Fibroblast of lung (primary cell): ENCODE results near the gene DISP2. TPM values are rescaled to one million over a fixed set of nuclear protein-coding genes. Genes with fewer than 3 reads are reported as not detected.

Source experiments
- DNase-seq, 2 donors: peaks; one replicate each; pipeline versions ENCODE4 v3.0.0 to v3.0.0-alpha.2; 2010; ENCODE audit warnings: low read depth in 2 of 2
- H2AFZ ChIP-seq: 2 replicates; pipeline ENCODE4 v1.5.1; 2012; ENCODE audit warnings: low read length, control low read depth, inconsistent platforms
- H3K27ac ChIP-seq: 2 replicates; pipeline ENCODE4 v1.5.1; 2011; ENCODE audit warnings: low read length, control low read depth; ENCODE audit not compliant: insufficient read depth
- H3K27me3 ChIP-seq: 2 replicates; pipeline ENCODE4 v1.5.1; 2011; ENCODE audit warnings: mild to moderate bottlenecking, low read length; ENCODE audit not compliant: control insufficient read depth, insufficient read depth
- H3K36me3 ChIP-seq: 2 replicates; pipeline ENCODE4 v1.5.1; 2011; ENCODE audit warnings: low read length; ENCODE audit not compliant: control insufficient read depth, insufficient read depth
- H3K4me1 ChIP-seq: 2 replicates; pipeline ENCODE4 v1.5.1; 2011; ENCODE audit warnings: low read length; ENCODE audit not compliant: control insufficient read depth, insufficient read depth; ENCODE audit errors: extremely low read depth
- H3K4me2 ChIP-seq: 2 replicates; pipeline ENCODE4 v1.5.1; 2011; ENCODE audit warnings: low read length, control low read depth; ENCODE audit not compliant: insufficient read depth; ENCODE audit errors: extremely low read depth
- H3K4me3 ChIP-seq, 4 experiments: fragments of 200-600 bp in 1 of 4; sonication (generic) in 1 of 4; replicated peaks in 1 of 4; 2 replicates each; pipeline ENCODE4 v1.5.1; 2011 to 2016; ENCODE audit warnings: low read length in 4 of 4, low read depth in 3 of 4, mild to moderate bottlenecking in 3 of 4, control low read depth in 2 of 4, inconsistent platforms in 1 of 4, mixed read lengths in 1 of 4; ENCODE audit not compliant: insufficient read depth in 1 of 4; ENCODE audit errors: control extremely low read depth in 1 of 4
- H3K79me2 ChIP-seq: 2 replicates; pipeline ENCODE4 v1.5.1; 2012; ENCODE audit warnings: mild to moderate bottlenecking, low read length, inconsistent platforms; ENCODE audit not compliant: control insufficient read depth, insufficient read depth
- H3K9ac ChIP-seq: 2 replicates; pipeline ENCODE4 v1.5.1; 2011; ENCODE audit warnings: mild to moderate bottlenecking, low read length, control low read depth; ENCODE audit not compliant: insufficient read depth
- H3K9me3 ChIP-seq: 2 replicates; pipeline ENCODE4 v1.5.1; 2012; ENCODE audit warnings: low read depth, low read length; ENCODE audit not compliant: control insufficient read depth, insufficient read depth
- H4K20me1 ChIP-seq: 2 replicates; pipeline ENCODE4 v1.5.1; 2011; ENCODE audit warnings: low read length; ENCODE audit not compliant: control insufficient read depth, insufficient read depth; ENCODE audit errors: extremely low read depth
- CTCF ChIP-seq, 2 donors: IDR thresholded peaks in 1 of 2; conservative IDR thresholded peaks in 1 of 2; 1 replicate in 1 of 2; 2 replicates in 1 of 2; pipeline ENCODE4 v1.5.1; 2011 to 2012; ENCODE audit warnings: low read length in 2 of 2, control low read depth in 1 of 2, inconsistent platforms in 1 of 2, low read depth in 1 of 2, mild to moderate bottlenecking in 1 of 2
- EZH2 ChIP-seq: IDR thresholded peaks from 2 replicates; pipeline ENCODE4 v1.5.1; 2012; ENCODE audit warnings: low read length, control low read depth, mild to moderate bottlenecking; ENCODE audit errors: missing control alignments
- polyA plus RNA-seq, 2 donors: library from polyadenylated mRNA; depleted of rRNA in 1 of 2; stranded (reverse) in 1 of 2; unstranded in 1 of 2; fragments of >200 nt; gene quantifications; 2 replicates each; pipeline ENCODE4 v1.2.1, GENCODE V29; 2011 to 2012; ENCODE audit warnings: missing spikeins in 1 of 2
- total RNA-seq: library from RNA; depleted of rRNA; stranded (reverse); fragments of >200 nt; gene quantifications from 2 replicates; pipeline ENCODE4 v1.2.1, GENCODE V29; 2014

DISP2 gene
- total and polyA plus RNA-seq, 2 donors (not counting 1 experiment from before 2014, with no cell fraction given) = under 0.01 to 0.11 TPM

DNA sequence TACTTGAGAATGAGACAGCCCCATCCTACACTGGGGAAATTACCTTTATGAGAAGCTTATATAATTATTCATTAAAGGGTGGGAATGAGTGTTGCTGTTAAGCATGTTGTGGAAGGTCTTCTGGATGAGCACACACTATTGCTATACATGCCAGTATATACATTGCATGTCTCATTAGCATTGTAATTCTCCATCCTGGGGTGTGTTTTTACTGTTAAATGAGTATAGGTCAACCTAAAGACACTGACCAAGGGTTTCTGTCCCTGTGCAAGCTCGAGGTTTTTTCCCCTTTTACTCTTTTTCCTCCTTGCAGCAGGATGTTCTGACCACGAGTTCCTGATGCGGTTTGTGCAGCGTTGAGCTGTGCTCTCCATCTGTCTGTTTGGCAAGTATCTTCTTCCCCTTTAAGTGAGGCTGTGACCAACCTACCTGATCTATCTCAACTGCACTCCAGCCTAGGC lies 40.4 kb downstream of the DISP2 start:
- no peaks in the 10 kb centered on the region for H3K79me2 ChIP-seq
- TF ChIP-seq CTCF (conservative IDR thresholded peaks at IDR 0.05 in 1 of 2, IDR thresholded peaks at IDR 0.05 in 1 of 2; ENCODE audit: low read depth in 1 of 2, low read length in 2 of 2) (no peak), EZH2 (no peak)
- no peaks in the 10 kb centered on the region for H3K9me3 ChIP-seq
- no peaks in the 10 kb centered on the region for H3K27me3 ChIP-seq
- H3K36me3 ChIP-seq = no peaks in the 10 kb centered on the region
- no peaks in the 10 kb centered on the region for H4K20me1 ChIP-seq
- H2AFZ ChIP-seq = no peak overlapping the region
- no peak overlapping the region for H3K4me3 ChIP-seq
- no peak overlapping the region for H3K9ac ChIP-seq
- H3K4me2 ChIP-seq = no peak overlapping the region
- H3K4me1 ChIP-seq = no peaks in the 10 kb centered on the region
- H3K27ac ChIP-seq = no peak overlapping the region
- DNase-seq = no peak

DNA sequence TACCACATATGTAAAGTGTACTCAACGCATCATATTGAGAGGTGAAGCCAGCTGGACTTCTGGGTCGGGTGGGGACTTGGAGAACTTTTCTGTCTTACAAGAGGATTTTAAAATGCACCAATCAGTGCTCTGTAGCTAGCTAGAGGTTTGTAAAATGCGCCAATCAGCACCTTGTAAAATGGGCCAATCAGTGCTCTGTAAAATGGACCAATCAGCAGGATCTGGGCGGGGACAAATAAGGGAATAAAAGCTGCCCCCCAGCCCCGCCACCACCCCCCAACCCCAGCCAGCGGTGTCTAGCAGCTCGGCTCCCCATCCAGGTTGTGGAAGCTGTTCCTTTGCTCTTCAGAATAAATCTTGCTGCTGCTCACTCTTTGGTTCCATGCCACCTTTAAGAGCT lies 41.4 kb downstream of the DISP2 start:
- no peak overlapping the region for H3K4me3 ChIP-seq
- no peaks in the 10 kb centered on the region for H4K20me1 ChIP-seq
- no peaks in the 10 kb centered on the region for H3K79me2 ChIP-seq
- H3K9ac ChIP-seq = no peak overlapping the region
- no peaks in the 10 kb centered on the region for H3K9me3 ChIP-seq
- no peak overlapping the region for H3K4me2 ChIP-seq
- H3K4me1 ChIP-seq = no peaks in the 10 kb centered on the region
- no peak overlapping the region for H3K27ac ChIP-seq
- DNase-seq = no peak
- no peaks in the 10 kb centered on the region for H3K36me3 ChIP-seq
- TF ChIP-seq CTCF (conservative IDR thresholded peaks at IDR 0.05 in 1 of 2, IDR thresholded peaks at IDR 0.05 in 1 of 2; ENCODE audit: low read depth in 1 of 2, low read length in 2 of 2) (no peak), EZH2 (no peak)
- no peak overlapping the region for H2AFZ ChIP-seq
- no peaks in the 10 kb centered on the region for H3K27me3 ChIP-seq

DNA sequence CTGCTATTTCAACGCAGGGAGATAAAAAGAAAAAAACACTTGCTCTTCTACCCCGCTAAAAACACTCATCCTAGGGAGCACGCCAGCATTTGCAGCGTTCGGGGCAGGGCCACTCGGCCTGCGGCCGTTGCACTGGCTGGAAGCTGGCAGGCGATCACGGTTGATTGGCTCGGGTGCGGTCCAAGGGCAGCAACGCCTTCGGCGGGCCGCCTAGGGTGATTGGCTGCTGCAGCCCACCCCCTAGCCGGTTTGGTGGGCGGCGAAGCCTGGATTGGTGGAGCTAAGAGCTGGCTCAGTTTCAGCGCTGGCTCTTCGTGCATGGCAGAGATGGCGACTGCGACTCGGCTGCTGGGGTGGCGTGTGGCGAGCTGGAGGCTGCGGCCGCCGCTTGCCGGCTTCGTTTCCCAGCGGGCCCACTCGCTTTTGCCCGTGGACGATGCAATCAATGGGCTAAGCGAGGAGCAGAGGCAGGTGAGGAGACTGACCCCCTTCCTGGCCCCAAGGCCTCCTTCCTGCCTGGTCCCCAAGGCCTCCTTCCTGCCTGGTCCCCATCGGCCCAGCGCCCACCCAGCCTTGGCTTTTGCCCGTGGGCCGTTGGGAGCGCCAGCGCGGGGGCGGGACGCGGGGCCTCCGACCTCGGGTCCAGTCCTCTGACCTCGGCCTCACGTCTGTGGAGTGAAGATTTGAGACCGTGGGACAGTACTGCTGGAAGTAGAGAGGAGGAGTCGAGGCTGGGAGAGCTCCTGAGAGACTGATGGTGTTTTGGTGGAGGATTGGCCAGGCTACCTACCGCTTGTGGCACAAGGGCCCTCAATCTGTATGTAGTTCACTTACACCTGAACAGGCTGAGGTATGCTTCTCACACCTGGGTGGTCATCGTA lies 47.7 kb downstream of the DISP2 start, which contains the start of gene IVD:
Gene IVD, plus strand, starts transcription at position 295 of the 881 bp plus-strand sequence. Its CDS starts 33 bp downstream, at position 328.
- Histone ChIP-seq H2AFZ (peak within 1 kb of the TSS; percentile 94), H3K4me2 (peak within 1 kb of the TSS; percentile 89), H3K36me3 (peaks cover 7% of the 10 kb centered on the region), H4K20me1 (no peaks in the 10 kb centered on the region), H3K4me3 (peak within 1 kb of the TSS; percentile 83 to 95 (median 85)), H3K79me2 (peaks cover 10% of the 10 kb centered on the region), H3K27ac (peak within 1 kb of the TSS; percentile 66), H3K4me1 (peaks cover 3% of the 10 kb centered on the region), H3K27me3 (no peaks in the 10 kb centered on the region), H3K9ac (peak within 1 kb of the TSS; percentile 84), H3K9me3 (no peaks in the 10 kb centered on the region)
- no peak for TF ChIP-seq CTCF (conservative IDR thresholded peaks at IDR 0.05 in 1 of 2, IDR thresholded peaks at IDR 0.05 in 1 of 2; ENCODE audit: low read depth in 1 of 2, low read length in 2 of 2)
- no peak for TF ChIP-seq EZH2
- DNase-seq = peak; percentile 95 to 96
